Measurements from ENCODE around the gene FGR. TPM values are rescaled to one million over a fixed set of nuclear protein-coding genes. Genes with fewer than 3 reads are reported as not detected.
A peak's percentile ranks its signal among the peaks of the same experiment; 100 is the strongest.

FGR gene
- total and polyA plus RNA-seq, 2 donors (not counting 1 experiment from before 2014, with no cell fraction given) = 57.0 to 295 TPM

DNA sequence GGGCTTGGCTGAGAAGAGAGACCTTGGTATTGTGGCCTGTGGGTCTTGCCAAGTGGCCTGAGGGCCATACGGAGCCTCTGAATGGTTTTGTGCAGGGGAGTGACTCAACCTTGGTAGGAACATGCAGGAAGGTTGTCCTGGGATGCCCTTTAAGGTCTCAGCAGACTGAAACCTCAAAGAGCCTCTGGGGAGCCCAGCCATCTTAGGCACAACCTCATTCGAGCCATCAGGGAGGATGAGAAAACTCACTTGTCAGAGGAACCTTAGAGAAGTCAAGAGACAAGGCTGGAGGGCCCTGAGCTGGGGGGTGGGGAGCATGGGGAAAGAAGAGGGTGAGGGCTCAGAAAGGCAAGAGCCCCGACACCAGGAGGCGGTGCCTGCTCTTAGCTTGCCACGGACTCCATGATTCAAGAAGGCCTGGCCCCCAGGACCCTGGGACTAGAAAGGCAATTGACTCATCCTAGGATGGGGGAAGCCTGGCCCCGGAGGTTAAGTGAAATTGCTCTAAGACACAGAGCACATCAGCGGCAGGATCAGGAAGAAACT, 24.0 kb upstream of the FGR start:
- H3K4me3 ChIP-seq (ENCODE audit: control extremely low read depth in 1 of 5, extremely low read depth in 1 of 5, insufficient read depth in 1 of 5, low read depth in 2 of 5, low read length in 4 of 5) = peak overlapping the region in 4 of 5 experiments; percentile 28 to 65 (median 43)
- H3K27ac Mint-ChIP-seq = peak overlapping the region; percentile 99
- H3K4me2 ChIP-seq (replicated peaks; ENCODE audit: low read depth, low read length, poor library complexity, severe bottlenecking) = peak overlapping the region; percentile 89
- ChIA-PET POLR2A (interaction anchor here (0.9 to 6.7 kb wide), 7 partner anchors 9 to 256 kb away, joined by 3 to 55 read pairs (median 5); partner anchors contain the start of gene FGR), CTCF (interaction anchor here (1.0 to 1.6 kb wide), 12 partner anchors 9 to 102 kb away, joined by 3 to 12 read pairs (median 6); partner anchors contain the start of gene FAM76A)
- H3K27ac ChIP-seq (ENCODE audit: low read length in 2 of 2) = peak overlapping the region; percentile 98 to 100
- 21% methylated on average over 7 of the region's 7 CpGs for WGBS (ENCODE audit: insufficient coverage)
- H3K4me1 Mint-ChIP-seq = peaks cover 61% of the 10 kb centered on the region
- no peaks in the 10 kb centered on the region for H3K9me3 Mint-ChIP-seq (ENCODE audit: insufficient read depth)
- peaks cover 42 to 68% of the 10 kb centered on the region in 2 donors for H3K4me1 ChIP-seq (ENCODE audit: control insufficient read depth in 2 of 2, insufficient read depth in 2 of 2, low read length in 2 of 2)
- no peaks in the 10 kb centered on the region for H3K27me3 Mint-ChIP-seq
- H3K4me3 Mint-ChIP-seq = peak overlapping the region; percentile 90
- H3K9me3 ChIP-seq (ENCODE audit: control extremely low read depth in 1 of 3, control insufficient read depth in 2 of 3, insufficient read depth in 1 of 3, low read length in 2 of 3) = no peaks in the 10 kb centered on the region
- DNase-seq (no peak), ATAC-seq (ENCODE audit: low read depth) (peak; percentile 35)
- H3K9ac ChIP-seq (ENCODE audit: low read length) = peak overlapping the region; percentile 73
- no peaks in the 10 kb centered on the region for H3K36me3 ChIP-seq (replicated peaks in 1 of 2; ENCODE audit: control extremely low read depth in 1 of 2, control insufficient read depth in 1 of 2, extremely low read depth in 1 of 2, insufficient read depth in 2 of 2, low read length in 1 of 2)
- intact Hi-C loops (cut with micrococcal nuclease) = loop anchor here (1.0 kb wide), 2 partner anchors 15 to 26 kb away; no protein-coding TSS in a partner anchor
- TF ChIP-seq, protein P1, sequence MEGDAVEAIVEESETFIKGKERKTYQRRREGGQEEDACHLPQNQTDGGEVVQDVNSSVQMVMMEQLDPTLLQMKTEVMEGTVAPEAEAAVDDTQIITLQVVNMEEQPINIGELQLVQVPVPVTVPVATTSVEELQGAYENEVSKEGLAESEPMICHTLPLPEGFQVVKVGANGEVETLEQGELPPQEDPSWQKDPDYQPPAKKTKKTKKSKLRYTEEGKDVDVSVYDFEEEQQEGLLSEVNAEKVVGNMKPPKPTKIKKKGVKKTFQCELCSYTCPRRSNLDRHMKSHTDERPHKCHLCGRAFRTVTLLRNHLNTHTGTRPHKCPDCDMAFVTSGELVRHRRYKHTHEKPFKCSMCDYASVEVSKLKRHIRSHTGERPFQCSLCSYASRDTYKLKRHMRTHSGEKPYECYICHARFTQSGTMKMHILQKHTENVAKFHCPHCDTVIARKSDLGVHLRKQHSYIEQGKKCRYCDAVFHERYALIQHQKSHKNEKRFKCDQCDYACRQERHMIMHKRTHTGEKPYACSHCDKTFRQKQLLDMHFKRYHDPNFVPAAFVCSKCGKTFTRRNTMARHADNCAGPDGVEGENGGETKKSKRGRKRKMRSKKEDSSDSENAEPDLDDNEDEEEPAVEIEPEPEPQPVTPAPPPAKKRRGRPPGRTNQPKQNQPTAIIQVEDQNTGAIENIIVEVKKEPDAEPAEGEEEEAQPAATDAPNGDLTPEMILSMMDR (IDR thresholded peaks at IDR 0.05) = no peak
- TF ChIP-seq EZH2 (IDR thresholded peaks at IDR 0.05; ENCODE audit: borderline replicate concordance, insufficient read depth, low read depth, low read length, poor library complexity, severe bottlenecking) = no peak
- no peaks in the 10 kb centered on the region for H3K27me3 ChIP-seq (replicated peaks in 1 of 4; ENCODE audit: control extremely low read depth in 1 of 4, control insufficient read depth in 3 of 4, insufficient read depth in 4 of 4, low read length in 3 of 4)
- H3K79me2 ChIP-seq (ENCODE audit: control insufficient read depth, insufficient read depth, low read length) = no peaks in the 10 kb centered on the region
- no peaks in the 10 kb centered on the region for H4K20me1 ChIP-seq (ENCODE audit: control insufficient read depth, insufficient read depth, low read length, poor library complexity, severe bottlenecking)
- peak overlapping the region; percentile 26 for H2AFZ ChIP-seq (ENCODE audit: insufficient read depth, low read depth, low read length, poor library complexity, severe bottlenecking)
